ENCODE data around the gene TLR3. TPM values are rescaled to one million over a fixed set of nuclear protein-coding genes. Genes with fewer than 3 reads are reported as not detected.
"Not testable (repeated sequence)": the region's sequence is repeated elsewhere in the genome, so short reads cannot be mapped to it uniquely, and the experiment has no call there.

The TLR3 gene
- total RNA-seq, 1 experiment from 2014 or later = 2.6 TPM

DNA sequence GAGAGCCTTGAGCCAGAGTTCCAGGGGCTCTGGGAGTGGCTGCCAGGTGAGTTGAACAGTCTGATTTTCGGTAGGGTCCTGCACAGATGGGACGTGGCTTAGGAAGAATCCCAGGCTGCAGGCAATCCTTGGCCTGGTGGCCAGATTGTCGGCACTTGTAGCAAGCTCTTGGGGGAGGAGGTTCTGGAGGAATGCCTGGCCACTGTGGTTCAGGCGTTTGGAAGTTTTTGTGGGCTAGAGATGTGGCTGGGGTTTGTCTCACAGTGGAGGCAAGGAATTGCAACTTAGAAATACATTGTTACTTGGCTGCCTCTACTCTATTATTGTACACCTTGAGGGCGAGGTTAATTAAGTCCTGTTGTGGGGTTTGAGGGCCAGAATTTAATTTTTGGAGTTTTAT lies 21.5 kb upstream of the TLR3 start:
- not testable (repeated sequence) for DNase-seq (ENCODE audit: low read depth)

DNA sequence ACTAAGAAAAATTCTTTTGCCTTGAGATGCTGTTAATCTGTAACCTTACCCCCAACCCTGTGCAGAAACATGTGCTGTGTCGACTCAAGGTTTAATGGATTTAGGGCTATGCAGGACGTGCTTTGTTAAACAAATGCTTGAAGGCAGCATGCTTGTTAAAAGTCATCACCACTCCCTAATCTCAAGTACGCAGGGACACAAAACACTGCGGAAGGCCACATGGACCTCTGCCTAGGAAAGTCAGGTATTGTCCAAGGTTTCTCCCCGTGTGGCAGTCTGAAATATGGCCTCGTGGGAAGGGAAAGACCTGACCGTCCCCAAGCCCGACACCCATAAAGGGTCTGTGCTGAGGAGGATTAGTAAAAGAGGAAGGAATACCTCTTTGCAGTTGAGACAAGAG lies 18.8 kb upstream of the TLR3 start:
- DNase-seq (ENCODE audit: low read depth) = not testable (repeated sequence)

DNA sequence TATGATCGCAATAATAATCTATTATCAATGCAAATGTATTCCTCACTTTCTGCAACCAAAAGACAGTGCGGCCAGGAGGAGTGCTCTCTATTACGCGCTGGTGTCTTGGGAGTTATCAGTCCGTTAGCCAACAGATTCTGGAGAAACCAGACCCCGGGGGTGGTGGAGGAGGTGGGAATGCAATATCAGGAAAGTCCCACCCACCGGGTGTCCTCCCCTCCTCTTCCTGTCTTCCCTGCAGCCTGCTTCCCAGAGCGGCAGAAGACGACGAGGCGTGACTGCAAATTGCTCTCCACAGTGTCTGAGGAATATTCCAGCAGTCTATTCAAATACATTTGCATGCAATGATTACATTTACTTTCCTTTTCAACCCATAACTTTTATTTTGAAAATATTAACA lies 17.9 kb upstream of the TLR3 start:
- DNase-seq (ENCODE audit: low read depth) = no peak

DNA sequence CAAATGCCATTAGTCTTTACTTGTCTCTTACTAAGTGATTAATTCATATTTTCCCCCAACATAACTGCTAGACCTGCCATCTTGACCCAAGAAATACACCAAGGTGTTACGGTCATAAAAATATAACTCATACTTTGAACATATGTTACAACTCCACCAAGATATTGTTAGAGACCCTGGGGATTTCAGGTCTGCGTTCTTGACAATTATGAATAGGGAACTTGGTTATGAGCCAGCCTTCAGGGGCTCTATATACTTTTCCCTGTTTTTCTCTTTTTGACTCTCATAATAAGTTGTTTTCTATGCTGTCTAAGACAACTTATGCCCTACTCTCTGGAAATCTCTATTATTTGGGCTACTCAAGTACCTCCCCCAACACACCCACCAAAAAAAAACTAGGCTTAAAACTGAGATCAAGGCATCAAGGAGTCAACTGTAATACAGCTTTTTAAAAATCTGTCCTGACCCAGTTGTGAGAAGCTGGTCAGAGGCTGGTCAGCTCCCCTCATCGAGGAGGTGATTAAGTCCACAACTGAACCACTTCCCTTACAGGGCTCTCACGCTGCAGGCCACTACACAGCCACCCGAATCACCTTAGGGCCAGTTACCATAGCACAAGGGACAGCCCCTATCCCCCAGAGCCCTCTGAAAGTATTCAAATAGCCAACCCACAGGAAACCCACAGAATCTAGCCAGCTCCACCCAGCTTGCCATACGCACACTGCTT lies 10.5 kb upstream of the TLR3 start:
- no peak for DNase-seq (ENCODE audit: low read depth)

DNA sequence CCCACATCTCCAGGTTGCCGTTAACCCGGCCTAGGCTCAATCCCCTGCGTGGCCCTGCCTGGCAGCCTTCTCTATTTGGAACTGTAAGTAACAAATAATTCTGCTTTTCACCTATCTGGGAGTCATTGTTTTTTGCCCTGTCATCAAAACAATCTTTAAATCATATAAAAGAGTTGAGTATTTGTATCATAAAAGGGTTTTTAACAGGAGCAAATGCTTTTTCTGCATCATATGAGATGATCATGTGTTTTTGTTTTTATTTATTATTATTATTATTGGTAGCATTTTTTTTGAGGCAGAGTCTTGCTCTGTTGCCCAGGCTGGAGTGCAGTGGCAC lies 10.0 kb upstream of the TLR3 start:
- no peak for DNase-seq (ENCODE audit: low read depth)

DNA sequence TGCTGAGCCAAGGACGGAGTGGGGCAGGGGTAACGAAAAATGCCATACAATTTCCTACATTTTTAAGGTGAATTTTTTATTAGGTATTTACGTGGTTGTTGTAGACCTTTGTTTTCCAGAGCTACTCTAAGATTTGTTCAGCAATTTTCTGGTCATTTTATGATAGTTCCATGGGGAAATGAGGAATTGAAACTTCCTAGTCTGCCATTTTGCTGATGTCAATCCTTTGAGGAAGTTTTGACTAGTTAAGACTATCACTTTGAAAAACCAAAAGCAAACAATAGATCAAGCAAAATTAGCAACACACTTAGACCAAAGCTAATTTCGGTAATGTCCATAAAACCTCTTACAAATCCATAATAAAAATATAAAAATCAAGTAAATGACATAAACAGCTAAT lies 7.0 kb upstream of the TLR3 start:
- DNase-seq (ENCODE audit: low read depth) = no peak

DNA sequence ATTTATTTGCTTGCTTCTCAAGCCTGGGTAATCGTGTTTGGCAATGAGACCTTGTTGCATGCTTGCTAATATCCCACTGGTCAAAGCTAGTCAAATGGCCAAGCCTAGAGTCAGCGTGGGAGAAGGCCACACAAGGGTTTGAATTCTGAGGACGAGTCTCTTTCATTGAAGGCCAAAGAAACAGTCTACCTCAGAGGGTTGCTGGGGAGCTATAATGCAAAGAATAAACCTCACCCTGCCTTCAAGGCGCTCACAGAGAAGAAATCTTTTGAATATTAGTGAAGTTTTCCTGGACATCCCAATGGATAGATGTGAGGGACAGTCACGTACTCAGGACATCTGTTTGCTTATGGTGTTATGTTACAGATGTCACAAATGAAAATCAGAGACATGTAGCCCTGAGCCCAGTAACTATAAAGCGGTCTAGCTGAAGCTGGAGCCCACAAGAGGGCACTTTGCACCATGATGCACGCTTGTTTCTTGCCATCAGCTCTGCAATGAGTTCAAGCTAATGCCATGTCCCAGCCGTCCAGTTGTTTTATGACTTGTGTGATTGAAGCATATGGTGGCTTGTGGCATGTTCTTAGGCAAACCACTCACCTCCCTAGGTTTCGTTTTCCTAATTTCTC lies 1.1 kb upstream of the TLR3 start:
- DNase-seq (ENCODE audit: low read depth) = peak; percentile 51

DNA sequence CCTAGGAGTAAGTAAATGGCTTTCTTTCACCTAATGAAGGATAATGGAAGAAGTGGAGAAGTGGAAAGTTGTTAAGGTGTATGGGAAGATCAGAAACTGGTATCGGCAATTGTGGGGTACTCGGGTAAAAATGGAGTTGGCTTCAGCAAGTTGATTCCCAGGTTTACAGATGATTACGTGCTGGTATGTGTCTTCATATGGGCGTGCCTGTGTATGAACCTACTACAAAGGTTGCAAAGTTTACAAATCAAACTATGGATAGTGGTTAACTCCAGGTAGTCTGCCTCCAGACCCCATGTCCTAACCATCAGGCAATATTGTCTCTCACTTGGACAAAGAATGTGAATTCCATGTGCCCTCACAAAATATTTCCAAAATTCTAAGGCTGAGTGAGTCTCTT lies 773 bp downstream of the TLR3 start:
- no peak for DNase-seq (ENCODE audit: low read depth)

DNA sequence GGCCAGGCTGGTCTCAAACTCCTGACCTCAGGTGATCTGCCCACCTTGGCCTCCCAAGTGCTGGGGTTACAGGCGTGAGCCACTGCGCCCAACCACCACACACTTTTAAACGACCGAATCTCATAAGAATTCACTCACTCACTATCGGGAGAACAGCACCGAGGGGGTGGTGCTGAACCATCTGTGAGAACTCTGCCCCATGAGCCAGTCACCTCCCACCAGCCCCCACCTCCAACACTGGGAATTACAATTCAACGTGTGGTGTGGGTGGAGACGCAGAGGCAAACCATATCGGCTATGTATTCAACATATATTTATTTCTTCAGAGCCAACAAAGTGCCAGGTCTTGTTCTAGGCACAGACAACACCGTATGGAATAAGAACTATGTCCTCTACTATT lies 3.6 kb downstream of the TLR3 start:
- no peak for DNase-seq (ENCODE audit: low read depth)

DNA sequence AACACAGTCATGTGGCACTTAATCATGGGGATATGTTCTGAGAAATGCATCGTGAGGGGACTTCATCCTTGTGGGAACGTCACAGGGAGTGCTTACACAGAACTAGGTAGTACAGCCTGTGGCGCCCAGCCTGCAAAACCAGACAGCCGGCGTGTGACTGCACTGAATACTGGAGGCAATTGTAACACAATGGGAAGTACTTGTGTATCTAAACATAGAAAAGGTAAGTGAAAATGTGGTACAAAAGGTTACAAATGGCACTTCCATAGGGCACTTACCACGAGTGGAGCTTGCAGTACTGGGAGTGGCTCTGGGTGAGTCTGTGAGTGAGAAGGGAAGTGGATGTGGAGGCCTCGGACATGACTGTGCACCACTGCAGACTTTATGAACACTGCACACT lies 5.2 kb downstream of the TLR3 start:
- DNase-seq (ENCODE audit: low read depth) = no peak

DNA sequence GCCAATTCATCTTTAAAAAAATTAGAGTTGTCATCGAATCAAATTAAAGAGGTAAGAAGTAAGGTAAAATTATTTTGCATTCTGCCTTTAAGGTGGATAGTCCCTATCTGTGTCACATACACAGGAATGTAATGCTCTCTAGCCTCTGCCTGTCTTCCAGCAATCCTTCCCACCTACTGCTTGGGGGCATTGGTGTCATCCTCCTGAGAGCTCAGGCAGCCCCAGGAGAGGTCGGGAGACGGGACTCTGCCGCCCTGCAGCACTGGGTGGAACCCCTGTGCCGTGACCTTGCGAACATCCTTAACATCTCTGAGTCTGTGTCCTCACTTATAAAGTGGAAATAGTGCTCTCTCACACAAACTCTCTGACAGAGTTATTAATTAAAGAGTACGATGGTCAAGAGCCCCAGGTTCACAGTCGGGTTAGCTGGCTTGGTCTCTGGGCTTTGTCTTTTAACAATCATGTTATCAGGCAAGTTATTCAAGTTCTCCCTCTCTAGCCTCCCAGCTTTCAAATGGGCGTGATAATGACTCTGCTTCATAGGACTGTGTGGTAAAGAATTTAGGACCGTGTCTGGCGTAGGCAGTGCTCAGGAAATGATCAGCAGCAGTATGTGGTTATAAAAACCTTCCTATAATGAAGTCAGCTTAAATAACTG lies 10.2 kb downstream of the TLR3 start:
- no peak for DNase-seq (ENCODE audit: low read depth)

DNA sequence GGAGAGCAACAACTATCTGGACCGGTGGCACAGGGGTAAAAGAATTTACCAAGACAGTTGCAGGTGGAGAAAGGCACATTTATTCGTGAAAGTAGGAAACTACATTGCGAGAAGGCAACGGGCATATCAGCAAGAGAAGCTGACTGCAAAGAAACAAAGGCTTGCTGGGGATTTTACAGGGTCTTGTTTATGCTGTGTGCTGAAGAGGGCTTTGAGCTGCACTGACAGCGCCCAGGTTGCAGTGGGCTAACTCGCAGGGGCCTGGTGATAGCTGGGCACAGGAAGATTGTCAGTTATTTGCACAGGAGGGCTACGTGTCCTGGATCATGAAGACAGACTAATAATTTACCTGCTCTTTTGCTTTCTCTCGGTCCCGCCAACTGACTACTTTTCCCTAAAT lies 10.7 kb downstream of the TLR3 start:
- DNase-seq (ENCODE audit: low read depth) = no peak

DNA sequence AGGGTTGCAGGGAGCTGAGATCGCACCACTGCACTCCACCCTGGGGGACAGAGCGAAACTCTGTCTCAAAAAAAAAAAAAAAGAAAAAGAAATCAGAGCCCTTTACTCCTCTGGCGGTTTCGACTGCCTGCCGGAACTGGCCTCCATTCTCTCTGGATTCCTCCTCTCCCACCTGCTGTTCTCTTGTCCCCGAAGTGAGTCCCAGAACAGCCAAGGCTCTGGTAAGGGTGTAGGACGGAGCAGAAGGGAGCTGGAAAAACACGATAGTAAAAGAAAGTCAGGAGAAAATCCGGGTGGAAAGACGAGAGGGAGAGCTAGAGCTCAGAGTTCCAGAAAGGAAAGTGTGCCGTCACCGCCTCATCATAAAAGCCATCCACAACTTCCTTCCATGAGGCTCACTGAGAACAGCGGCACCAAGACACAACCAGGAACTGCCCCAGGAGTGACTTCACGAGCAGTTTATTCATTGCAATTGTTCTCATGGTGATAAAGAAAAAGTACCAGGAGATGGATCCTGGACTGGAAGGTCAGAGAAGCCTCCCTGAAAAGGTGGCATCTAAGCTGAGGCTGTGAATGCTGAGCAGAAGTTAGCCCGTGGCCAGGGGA lies 12.3 kb downstream of the TLR3 start:
- no peak for DNase-seq (ENCODE audit: low read depth)

DNA sequence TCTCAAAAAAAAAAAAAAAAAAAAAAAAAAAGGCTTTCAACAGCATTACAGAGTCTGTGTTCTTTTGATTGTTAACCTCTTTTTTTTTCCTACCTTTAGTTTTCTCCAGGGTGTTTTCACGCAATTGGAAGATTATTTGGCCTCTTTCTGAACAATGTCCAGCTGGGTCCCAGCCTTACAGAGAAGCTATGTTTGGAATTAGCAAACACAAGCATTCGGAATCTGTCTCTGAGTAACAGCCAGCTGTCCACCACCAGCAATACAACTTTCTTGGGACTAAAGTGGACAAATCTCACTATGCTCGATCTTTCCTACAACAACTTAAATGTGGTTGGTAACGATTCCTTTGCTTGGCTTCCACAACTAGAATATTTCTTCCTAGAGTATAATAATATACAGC lies 13.3 kb downstream of the TLR3 start:
- DNase-seq (ENCODE audit: low read depth) = no peak

DNA sequence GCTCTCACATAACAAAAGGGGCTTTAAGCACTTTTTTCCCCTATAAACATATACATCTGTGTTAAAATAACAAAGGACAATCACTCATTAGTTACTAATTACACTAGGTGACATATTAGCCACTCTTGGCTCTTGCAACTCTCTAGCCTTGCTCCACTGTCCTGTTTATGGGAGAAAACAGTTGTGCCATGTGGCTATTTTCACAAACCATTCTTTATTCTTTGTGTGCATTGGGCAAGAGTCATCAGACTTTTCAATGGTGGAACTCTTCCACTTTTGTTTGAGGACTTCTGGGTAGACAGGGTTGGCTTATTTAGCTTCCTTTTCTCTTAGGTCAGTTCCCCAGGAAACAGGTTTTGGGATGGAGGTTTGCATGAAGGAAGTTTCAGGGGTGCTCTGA lies 19.6 kb downstream of the TLR3 start:
- no peak for DNase-seq (ENCODE audit: low read depth)

DNA sequence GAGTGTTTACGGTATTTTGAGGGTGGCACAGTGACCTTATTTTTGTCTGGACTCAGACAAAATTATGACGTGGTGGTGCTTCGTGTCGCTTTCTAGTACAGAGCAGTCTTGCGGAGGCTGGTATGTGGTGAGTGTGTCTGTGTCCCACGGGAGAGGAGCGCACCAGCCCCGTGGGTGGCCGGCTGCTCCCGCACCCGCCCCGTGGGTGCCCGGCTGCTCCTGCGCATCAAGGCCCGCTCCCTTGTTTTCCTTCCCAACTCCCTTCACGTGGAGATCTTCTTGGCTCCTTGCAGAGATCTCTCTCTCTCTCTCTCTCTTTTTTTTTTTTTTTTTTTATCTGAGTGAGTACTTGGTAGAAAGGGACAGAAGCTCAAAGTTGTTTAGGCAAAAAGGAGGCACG lies 23.3 kb downstream of the TLR3 start:
- no peak for DNase-seq (ENCODE audit: low read depth)

DNA sequence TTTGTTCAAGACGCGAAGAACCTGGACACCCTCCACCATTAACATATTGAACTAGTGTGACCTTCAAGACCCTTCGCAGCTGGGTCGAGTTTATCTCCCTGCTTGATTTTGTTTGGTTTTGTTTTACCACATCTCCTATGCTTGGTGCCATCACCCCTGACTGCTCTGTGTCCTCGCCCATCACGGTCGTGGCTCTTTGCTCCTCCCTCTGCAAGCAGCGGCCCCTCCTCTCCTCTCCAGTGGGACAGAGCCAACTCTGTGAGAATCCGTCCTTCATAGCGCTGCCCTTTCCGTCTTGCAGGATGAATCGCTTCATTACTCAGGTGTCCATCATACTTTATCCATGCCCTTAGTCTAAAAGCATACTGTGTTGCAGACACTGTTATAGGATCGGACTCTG lies 26.4 kb downstream of the TLR3 start:
- no peak for DNase-seq (ENCODE audit: low read depth)

DNA sequence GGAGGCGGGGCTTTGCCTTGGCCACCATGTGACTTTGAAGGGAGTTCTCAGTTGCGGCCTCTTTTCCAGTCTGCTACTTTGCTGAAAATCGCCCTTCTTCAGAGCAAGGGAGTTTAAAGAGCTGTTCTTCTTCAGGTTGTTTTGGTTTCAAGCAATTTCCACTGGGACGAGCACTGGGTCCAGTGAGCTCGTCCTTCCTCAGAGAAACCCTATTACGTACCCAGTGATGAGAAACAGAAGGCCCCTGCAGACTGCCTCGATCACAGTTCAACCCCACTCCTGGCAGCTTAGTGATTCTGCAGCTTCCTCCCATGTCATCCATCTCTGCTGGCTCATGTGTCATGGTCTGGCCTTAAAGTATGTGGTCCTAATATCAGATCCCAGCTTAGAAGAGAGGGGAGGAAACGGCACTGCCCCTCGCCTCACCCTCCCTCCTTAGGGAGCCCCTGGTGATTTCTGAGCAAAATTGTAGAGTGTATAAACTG lies 27.8 kb downstream of the TLR3 start:
- no peak for DNase-seq (ENCODE audit: low read depth)

DNA sequence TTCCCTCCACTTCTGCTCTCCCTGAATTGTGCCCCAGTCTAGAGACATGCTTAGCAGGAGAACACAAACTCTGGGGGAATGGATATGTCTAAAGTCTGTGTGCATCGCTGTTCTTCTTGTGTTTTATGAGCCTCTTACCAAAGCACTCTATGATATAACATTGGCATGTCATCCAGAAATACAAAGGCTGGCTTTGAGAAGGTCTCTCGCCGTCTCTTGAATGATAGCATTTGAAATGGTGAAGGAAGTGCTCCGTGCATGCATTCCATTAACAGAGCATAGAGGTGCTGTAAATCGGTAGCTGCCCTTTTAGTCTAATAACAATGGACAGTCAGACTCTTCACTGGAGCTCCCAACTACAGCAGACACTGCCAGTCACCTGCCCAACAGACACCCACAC lies 28.4 kb downstream of the TLR3 start:
- DNase-seq (ENCODE audit: low read depth) = no peak

DNA sequence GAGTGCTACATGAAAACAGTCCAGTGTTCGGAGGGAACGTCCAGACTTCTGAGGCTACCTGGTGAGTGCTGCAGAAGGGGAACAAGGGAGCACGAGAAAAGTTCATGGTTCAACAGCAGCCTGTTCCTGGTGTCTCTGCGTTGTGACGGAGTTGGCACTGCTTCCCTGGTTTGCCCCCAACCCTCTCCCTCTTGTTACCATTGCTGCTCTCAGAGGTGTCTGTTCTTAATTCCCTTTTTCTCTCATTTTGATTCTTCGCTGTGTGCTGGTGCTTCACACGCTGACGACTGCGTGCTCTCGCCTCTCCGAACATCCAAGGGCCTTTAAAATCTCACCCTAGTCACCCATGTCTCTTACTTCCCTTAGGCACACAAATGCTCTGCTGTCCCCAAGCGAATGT lies 34.0 kb downstream of the TLR3 start:
- no peak for DNase-seq (ENCODE audit: low read depth)

DNA sequence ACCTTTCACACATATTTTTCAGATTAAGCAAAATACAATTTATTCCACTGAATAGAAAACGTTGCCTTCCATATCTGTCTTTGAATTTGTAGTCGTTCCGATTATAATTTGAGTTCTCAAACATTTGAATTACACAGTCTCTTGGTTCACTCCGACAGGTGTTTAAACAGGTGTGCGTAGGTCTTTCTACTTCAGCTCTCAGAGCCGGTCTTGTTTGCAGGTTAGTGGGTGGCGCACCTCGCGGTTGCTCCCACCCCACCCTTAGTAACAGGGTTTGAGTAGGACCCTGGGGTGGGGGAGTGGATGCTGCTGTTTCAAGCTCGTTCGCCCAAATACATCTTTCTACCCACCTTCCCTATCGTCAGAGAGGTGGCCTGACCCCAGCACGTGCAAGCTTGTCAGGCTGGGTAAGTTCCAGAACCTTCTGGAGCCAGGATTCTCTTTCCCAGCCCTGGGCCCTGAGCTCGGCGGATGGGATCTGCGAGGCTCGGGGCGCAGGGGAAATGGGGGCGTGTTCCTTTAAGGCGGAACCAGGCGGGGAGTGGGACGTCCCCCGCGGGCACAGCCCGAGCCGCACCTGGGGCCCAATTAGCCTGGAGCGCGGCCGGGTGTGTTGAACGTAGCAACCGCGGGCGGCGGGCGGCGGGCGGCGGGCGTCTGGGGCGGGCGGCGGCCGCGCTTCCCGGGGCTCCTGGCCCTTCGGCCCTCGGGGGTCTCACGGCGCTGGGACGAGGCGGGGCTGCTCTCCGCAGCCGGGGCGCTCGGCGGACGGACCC lies 35.3 kb downstream of the TLR3 start, which contains the start of gene FAM149A:
FAM149A (plus strand) TSS at position 591 of the 776 bp plus-strand sequence.
- DNase-seq (ENCODE audit: low read depth) = peak; percentile 26

Data from Daoy (cell line).